GM18951 (cell line): ENCODE measurements around the gene CHST9.
"Not testable (repeated sequence)": the region's sequence is repeated elsewhere in the genome, so short reads cannot be mapped to it uniquely, and the experiment has no call there.

Source experiments
- POLR2A ChIP-seq: IDR thresholded peaks from 4 replicates; pipeline ENCODE4 v1.6.1; 2011; ENCODE audit warnings: mild to moderate bottlenecking; ENCODE audit not compliant: insufficient read length, insufficient read depth; ENCODE audit errors: extremely low read depth
- in situ Hi-C: fragments of 300-500 bp; cut with MboI; formaldehyde crosslinking; loops from one replicate; pipeline ENCODE4 v1.12.0; 2022; ENCODE audit warnings: low sequenced_read_pairs, mixed read lengths, inconsistent platforms; ENCODE audit not compliant: unreplicated experiment

CHST9 gene, protein sequence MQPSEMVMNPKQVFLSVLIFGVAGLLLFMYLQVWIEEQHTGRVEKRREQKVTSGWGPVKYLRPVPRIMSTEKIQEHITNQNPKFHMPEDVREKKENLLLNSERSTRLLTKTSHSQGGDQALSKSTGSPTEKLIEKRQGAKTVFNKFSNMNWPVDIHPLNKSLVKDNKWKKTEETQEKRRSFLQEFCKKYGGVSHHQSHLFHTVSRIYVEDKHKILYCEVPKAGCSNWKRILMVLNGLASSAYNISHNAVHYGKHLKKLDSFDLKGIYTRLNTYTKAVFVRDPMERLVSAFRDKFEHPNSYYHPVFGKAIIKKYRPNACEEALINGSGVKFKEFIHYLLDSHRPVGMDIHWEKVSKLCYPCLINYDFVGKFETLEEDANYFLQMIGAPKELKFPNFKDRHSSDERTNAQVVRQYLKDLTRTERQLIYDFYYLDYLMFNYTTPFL

DNA sequence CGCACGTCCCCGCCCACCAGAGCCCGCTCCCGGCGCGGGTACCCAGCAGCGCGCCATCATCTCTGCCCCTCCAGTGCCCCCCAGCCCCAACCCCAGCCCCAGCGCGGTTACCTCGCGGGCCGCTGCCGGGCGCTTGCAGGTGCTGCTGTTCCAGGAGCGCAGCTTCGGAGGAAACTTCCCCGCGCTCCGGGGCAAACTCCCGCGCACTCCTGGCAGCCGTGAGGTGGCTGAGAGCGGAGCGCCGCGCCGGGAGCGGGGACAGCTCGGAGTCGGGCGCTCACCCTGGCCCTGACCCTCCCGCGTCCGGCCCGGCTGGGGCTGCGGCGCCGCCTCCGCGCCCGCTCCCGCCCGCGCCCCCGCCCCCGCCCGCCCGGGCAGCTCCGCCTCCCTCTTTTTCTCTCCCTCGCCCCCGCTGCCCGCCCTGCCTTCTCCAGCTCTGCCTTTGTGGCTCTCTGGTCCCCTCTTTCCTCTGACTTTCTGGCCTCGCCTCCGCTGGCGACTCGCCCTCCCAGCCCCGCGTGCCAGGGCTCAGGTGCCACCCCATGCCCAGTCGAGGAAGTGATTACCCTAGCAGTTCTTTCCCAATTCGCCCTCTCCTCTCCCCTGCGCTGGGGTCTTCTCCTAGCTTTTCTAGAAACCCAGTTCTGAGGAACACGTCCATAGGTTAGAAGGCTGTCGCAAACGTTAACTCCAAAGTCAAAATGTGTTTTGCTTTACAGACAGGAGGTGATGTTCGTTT lies at the start of gene CHST9:
TSS of gene CHST9 (minus strand) at position 284 of the 739 bp plus-strand sequence. CDS start 42,499 bp downstream, outside the sequence.
- TF ChIP-seq POLR2A: no peak
- in situ Hi-C loops: no loop called here

DNA sequence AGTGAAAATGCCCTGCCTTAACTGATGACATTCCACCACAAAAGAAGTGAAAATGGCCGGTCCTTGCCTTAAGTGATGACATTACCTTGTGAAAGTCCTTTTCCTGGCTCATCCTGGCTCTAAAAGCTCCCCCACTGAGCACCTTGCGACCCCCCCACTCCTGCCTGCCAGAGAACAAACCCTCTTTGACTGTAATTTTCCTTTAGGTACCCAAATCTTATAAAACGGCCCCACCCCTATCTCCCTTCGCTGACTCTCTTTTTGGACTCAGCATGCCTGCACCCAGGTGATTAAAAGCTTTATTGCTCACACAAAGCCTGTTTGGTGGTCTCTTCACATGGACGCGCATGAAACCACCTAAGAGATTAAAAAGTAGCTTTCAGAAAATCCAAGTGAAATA lies 47.2 kb upstream of the CHST9 start:
- in situ Hi-C loops: not testable (repeated sequence)

- in situ Hi-C loops: not testable (repeated sequence)
These were observed 46.6 kb upstream of the CHST9 start for GRCh38 chr18:27231671-27232070.

DNA sequence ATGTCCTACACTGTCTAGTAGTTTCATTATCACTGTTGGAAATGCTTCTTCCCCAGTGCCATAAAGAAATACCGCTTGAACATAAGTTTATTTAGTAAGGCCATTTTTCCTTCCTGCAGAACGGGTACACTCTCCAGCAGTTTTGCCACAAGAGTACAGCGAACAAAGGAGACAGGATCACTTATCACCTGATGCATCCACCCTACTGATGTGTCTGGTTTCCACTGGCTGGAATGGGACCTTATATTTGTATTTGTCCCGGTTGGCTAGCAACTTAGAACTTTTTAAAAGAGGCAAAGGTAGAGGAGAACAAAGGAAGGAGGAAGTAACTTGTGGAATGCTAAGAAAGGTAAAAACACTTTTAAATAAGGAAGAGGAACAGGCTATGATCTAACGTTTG lies 46.1 kb upstream of the CHST9 start:
- in situ Hi-C loops: not testable (repeated sequence)

DNA sequence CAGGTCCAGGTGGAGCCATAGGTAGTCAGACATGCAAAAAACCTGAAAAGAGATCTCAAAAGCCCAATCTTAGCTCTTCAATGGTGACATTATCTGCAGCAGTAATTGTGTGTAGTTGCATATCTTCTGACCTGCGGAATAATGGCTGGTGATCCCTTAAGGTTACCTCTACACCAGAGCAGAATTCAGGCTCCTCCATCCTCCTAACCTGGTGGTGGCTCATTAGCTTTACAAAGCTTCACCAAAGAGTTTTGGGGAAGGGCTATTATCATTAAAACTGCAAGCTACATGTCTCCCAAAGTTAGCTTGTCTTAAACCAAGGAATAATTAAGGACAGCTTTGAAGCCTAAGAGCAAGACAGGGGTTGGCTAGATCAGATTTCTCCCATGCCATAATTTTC lies 42.6 kb upstream of the CHST9 start:
- TF ChIP-seq POLR2A: no peak
- in situ Hi-C loops: no loop called here

DNA sequence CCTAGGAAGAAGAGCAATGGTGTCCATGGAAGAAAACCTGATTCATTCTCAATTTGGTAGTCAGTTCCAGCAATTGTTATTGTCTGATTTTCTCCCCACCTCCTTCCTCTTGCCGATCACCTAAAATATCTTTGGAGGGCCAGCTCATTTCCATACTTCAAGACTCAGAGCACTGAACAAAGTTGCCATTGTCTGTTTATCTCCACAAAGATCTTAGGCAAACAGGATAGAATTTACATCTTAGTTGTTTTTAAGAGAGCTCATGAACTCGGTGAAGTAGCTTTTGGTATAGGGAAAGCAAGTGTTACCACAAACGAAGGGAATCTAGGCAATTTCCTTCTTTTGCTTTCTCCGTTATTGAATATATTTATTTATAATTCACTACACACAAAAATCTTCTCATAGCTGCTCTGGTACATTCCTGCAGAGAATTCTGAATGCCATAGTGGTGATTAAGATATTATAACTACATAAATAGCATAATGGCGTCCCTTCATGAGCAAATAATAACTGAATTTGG lies 41.5 kb upstream of the CHST9 start:
- in situ Hi-C loops: no loop called here
- TF ChIP-seq POLR2A: no peak

DNA sequence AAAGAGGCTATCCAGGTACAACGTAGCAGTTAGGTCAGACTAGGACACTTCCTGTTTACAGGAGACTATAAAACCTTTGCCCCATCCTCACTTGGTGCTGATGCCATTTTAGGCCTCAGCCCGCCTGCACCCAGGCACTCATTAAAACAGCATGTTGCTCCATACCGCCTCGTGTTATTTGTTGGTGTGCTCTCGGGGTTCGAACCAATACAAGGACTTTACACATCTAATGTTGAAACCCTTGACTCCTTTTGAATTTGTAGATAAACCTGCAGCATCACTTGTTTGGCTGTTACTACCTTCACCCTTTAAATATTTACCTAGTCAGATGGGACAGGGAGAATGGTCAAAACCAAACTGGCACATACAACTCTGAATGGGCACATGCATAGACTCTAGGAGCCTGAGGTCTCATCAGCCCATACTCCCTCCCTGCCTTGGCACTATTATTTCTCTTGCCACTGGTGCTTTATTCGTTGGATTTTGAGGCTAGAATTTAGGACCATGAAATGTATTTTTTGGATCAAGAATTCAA lies 40.9 kb upstream of the CHST9 start:
- in situ Hi-C loops: no loop called here
- TF ChIP-seq POLR2A: no peak

DNA sequence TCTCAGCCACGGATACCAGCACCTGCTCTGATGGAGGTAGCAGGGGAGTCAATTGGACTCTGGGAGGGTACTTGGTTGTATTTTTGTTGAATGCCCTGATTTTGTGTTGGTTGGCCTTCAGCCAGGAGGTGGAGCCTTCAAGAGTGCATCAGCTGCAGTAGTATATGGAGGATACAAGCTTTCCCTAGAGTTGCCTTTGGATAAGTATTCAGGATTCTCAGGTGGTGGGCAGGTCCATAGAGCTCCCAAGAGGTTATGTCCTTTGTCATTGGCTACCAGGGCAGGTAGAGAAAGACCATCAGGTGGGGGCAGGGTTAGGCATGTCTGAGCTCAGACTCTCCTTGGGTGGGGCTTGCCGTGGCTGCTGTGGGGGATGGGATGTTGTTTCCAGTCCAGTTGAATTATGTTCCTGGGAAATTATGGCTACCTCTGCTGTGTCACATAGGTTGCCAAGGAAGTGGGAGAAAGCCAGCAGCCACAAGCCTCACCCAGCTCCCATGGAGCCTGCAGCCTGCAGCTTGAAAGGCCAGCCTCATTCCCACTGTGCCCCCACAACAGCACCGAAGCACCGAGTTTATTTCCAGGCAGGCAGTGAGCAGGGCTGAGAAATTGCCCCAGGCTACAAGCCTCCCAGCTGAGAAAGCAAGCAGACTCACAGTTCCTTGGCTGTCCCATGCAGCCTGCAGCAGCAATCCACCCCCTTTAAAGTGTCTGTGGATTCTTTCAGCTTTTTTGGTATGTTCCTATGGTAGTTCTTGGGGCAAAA lies 38.6 kb upstream of the CHST9 start:
- no peak for TF ChIP-seq POLR2A
- in situ Hi-C loops: no loop called here

DNA sequence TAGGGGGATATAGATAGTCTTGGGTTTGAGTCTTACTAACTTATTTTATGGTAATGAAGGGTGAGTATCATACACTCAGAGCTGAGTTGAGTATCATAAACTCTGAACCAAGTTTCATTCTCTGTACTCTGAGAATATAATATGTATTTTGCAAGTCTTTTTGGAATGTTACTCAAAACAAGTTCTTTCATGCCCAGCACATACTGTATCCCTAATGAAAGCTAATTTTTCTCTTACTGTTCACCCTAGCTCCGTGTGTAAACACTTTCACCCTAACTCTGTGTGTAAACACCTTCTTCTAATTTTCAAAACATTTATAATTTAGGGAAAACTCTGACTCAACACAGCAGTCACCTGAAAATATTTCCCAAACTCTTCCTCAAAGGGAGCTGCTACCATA lies 29.7 kb upstream of the CHST9 start:
- no peak for TF ChIP-seq POLR2A
- in situ Hi-C loops: no loop called here

DNA sequence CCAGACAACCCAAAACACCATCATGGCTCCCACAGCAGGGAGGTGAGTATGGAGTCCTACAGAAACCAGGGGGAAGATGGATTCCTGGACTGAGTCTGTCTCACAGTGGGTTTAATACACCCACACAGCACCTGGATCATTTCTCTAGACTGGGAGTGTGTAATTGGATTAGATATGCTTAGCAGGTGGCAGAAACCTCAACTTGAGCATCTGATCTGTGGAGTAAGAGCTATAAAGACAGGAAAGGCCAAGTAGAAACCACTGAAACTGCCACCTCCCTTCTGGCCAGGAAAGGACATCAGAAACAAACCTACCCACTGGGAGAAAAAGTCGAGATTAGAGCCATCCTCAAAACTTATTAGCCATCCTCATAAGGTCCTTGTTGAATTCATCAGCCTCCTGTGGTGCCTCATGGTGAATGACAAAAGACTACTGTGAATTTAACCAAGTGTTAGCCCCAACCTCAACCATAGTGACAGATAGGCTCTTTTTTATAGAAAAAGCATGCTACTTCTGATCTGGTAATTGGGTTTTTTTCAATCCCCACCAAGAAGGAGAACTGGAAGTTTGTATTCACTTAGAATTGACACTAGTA lies 28.1 kb upstream of the CHST9 start:
- TF ChIP-seq POLR2A: no peak
- in situ Hi-C loops: no loop called here

DNA sequence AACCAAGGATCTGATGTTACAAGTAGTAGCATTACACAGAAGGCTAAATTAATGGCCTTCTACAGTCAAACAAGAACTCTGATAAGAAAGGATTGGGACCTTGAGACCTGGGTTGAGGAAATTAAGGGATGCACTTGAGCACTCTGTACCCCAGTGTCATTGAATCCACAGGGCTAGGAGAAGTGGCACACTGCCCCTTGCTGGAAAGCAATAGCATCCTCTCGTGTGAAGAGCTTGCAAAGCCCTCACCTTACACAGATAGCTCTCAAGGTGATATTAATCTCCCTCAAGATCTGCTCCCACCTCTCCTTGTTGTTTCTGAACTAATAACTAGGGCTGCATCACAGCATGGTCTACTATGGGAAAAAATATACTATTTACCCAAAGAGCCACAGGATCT lies 26.5 kb upstream of the CHST9 start:
- in situ Hi-C loops: no loop called here

GRCh38 chr18:27206411-27206810 lies 21.3 kb upstream of the CHST9 start:
- TF ChIP-seq POLR2A: no peak
- in situ Hi-C loops: no loop called here

More for the DNA sequence above, 26.5 kb upstream of the CHST9 start:
- TF ChIP-seq POLR2A: no peak

DNA sequence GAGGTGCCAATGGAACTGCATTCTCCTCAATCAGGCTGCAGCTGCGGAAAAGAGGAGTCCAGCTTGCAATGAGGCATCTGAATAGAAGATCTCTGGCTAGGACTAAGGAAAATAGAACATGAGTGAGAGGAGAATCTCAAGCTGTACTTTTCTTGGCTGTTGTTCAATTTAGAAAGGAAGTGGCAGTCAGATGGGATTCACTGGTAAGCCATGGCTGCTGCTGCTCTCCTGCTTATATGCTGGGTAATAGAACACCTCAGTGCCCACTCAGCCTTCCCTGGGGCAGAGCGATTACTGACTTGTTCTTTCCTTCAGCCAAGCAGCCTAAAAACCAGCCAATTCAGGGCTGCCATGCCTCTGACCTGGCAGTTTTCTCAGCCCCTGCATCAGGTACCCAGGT lies 17.6 kb upstream of the CHST9 start:
- in situ Hi-C loops: no loop called here
- TF ChIP-seq POLR2A: no peak
